Measurements from ENCODE around the gene CHCHD6. TPM values are rescaled to one million over a fixed set of nuclear protein-coding genes. Genes with fewer than 3 reads are reported as not detected.

Gene CHCHD6
- total and polyA plus RNA-seq, 2 of the 4 experiments (the other 2 are of a cell fraction) = 18.8 to 28.9 TPM

- H4K20me1 ChIP-seq (ENCODE audit: insufficient read depth, low read length) = peaks cover 3% of the 10 kb centered on the region; the same call in 1 of the 2 replicates
- no peak overlapping the region for H3K4me3 ChIP-seq (ENCODE audit: insufficient read depth, low read depth, low read length)
- H2AFZ ChIP-seq (replicated peaks; ENCODE audit: low read length, poor library complexity) = no peak overlapping the region
- no peak overlapping the region; the same call in 1 of the 2 replicates for H2BK20ac ChIP-seq (ENCODE audit: low read depth, low read length)
- no peak overlapping the region for H3K27ac ChIP-seq (ENCODE audit: insufficient read depth, low read length)
- H3K4me1 ChIP-seq (ENCODE audit: control insufficient read depth, insufficient read depth, low read length) = peaks cover 15% of the 10 kb centered on the region
- no peak overlapping the region for H3K23ac ChIP-seq (ENCODE audit: low read depth, low read length)
- H2AK9ac ChIP-seq (replicated peaks; ENCODE audit: low read depth, low read length, poor library complexity) = no peak overlapping the region
- TF ChIP-seq ELK1 (IDR thresholded peaks at IDR 0.05; ENCODE audit: borderline replicate concordance, low read depth, low read length) = no peak
- TF ChIP-seq MXI1 (IDR thresholded peaks at IDR 0.05; ENCODE audit: borderline replicate concordance, low read depth, low read length) = no peak
- no peak for TF ChIP-seq BHLHE40 (IDR thresholded peaks at IDR 0.05; ENCODE audit: low read depth, low read length)
- TF ChIP-seq MAZ (IDR thresholded peaks at IDR 0.05; ENCODE audit: borderline replicate concordance, low read depth, low read length) = no peak
- no peak for TF ChIP-seq CEBPB (IDR thresholded peaks at IDR 0.05; ENCODE audit: low read depth, low read length)
- TF ChIP-seq CHD1 (IDR thresholded peaks at IDR 0.05; ENCODE audit: low read depth, low read length) = no peak
- no peak for TF ChIP-seq SMC3 (IDR thresholded peaks at IDR 0.05; ENCODE audit: low read depth, low read length)
- TF ChIP-seq RFX5 (IDR thresholded peaks at IDR 0.05; ENCODE audit: low read depth, low read length) = no peak
- TF ChIP-seq CTCF (conservative IDR thresholded peaks at IDR 0.05; ENCODE audit: low read depth, low read length) = no peak
- TF ChIP-seq POLR2A (IDR thresholded peaks at IDR 0.05; ENCODE audit: low read depth, low read length) = no peak
- no peak for TF ChIP-seq USF2 (IDR thresholded peaks at IDR 0.05; ENCODE audit: low read depth, low read length)
- no peak for TF ChIP-seq RCOR1 (IDR thresholded peaks at IDR 0.05; ENCODE audit: insufficient replicate concordance, low read length)
- TF ChIP-seq MAFK (IDR thresholded peaks at IDR 0.05; ENCODE audit: low read depth, low read length) = no peak
- no peak for TF ChIP-seq RAD21 (IDR thresholded peaks at IDR 0.05; ENCODE audit: low read length)
- no peak for TF ChIP-seq NFE2L2 (IDR thresholded peaks at IDR 0.05; ENCODE audit: low read depth, low read length)
- no peak for TF ChIP-seq FOS (IDR thresholded peaks at IDR 0.05; ENCODE audit: low read depth, low read length)
- dilution Hi-C loops (cut with HindIII; ENCODE audit: low sequenced_read_pairs, unreplicated experiment) = no loop called here
- no peak overlapping the region for H3K4ac ChIP-seq (ENCODE audit: low read depth, low read length)
- no peak overlapping the region for H2BK120ac ChIP-seq (ENCODE audit: low read depth, low read length)
- H3K56ac ChIP-seq (ENCODE audit: extremely low read depth, insufficient read depth, low read length) = no peak overlapping the region
- CTCF ChIA-PET = interaction anchor here (3.9 kb wide), 1 partner anchor 11 kb away, joined by 11 read pairs; no protein-coding TSS in a partner anchor
- DNase-seq (no peak), ATAC-seq (ENCODE audit: low read depth) (no peak)
- H3K79me1 ChIP-seq (ENCODE audit: low read depth in 1 of 2, low read length in 2 of 2) = peaks cover 0 to 11% of the 10 kb centered on the region in 2 experiments; a peak in 3 of 4 replicates
- H3K14ac ChIP-seq (replicated peaks; ENCODE audit: low read depth, low read length) = no peak overlapping the region
- no peak overlapping the region for H4K5ac ChIP-seq (ENCODE audit: low read depth, low read length)
- no peak overlapping the region for H2BK5ac ChIP-seq (ENCODE audit: low read depth, low read length, poor library complexity, severe bottlenecking)
- H2BK15ac ChIP-seq (ENCODE audit: low read depth, low read length) = no peak overlapping the region
- BruUV-seq (replicated peaks) = no TSS peak
- POLR2A ChIA-PET (ENCODE audit: unreplicated experiment) = no interaction called here
- H4K8ac ChIP-seq (ENCODE audit: low read depth in 2 of 2, low read length in 2 of 2) = no peak overlapping the region
- H3K18ac ChIP-seq (ENCODE audit: low read depth, low read length) = no peak overlapping the region
- H2AK5ac ChIP-seq (ENCODE audit: low read depth, low read length) = no peak overlapping the region
- H3K4me2 ChIP-seq (ENCODE audit: low read depth, low read length) = no peak overlapping the region
- H3K9me3 ChIP-seq (ENCODE audit: control insufficient read depth, insufficient read depth, low read length) = no peaks in the 10 kb centered on the region
- no peaks in the 10 kb centered on the region for H3K36me3 ChIP-seq (ENCODE audit: control insufficient read depth, insufficient read depth, low read length)
- intact Hi-C loops (cut with micrococcal nuclease) = no loop called here
- in situ Hi-C loops (cut with MboI; ENCODE audit: low sequenced_read_pairs) = no loop called here
- H3K9me1 ChIP-seq (ENCODE audit: insufficient read depth, low read length) = peaks cover 16% of the 10 kb centered on the region
- no peaks in the 10 kb centered on the region for H3K27me3 ChIP-seq (ENCODE audit: control insufficient read depth, insufficient read depth, low read length)
- no peak overlapping the region for H4K91ac ChIP-seq (ENCODE audit: insufficient read depth, low read depth, low read length)
- no peak overlapping the region for H3K9ac ChIP-seq (ENCODE audit: low read depth, low read length)
- WGBS, 2 experiments (ENCODE audit: extremely low coverage in 2 of 2, insufficient read length in 1 of 2) = no CpG with 5 or more reads among the region's 3 CpGs
These were observed 143.0 kb downstream of the CHCHD6 start for GRCh38 chr3:126847061-126847460.

Measured in IMR-90 (cell line).